Vagina (tissue), 2 donors: ENCODE data around the gene COL16A1.

Experiments
- POLR2A ChIP-seq, 2 donors: fragments of 450-650 bp; IDR thresholded peaks; one replicate each; pipeline ENCODE4 v1.6.1; 2017; ENCODE audit warnings: antibody characterized with exemption in 2 of 2, mild to moderate bottlenecking in 2 of 2, moderate library complexity in 2 of 2
- POLR2AphosphoS5 ChIP-seq, 2 donors: sonication (generic); formaldehyde crosslinking; IDR thresholded peaks; one replicate each; pipeline ENCODE4 v1.9.0; 2017; ENCODE audit warnings: antibody characterized with exemption in 2 of 2, mild to moderate bottlenecking in 2 of 2, low read depth in 1 of 2; ENCODE audit not compliant: insufficient read depth in 1 of 2
- TF ChIP-seq, protein P1 (sequence below), 3 experiments: fragments of 450-650 bp in 2 of 3; fragments of 200-600 bp in 1 of 3; sonication (generic) in 1 of 3; IDR thresholded peaks; one replicate each; pipeline ENCODE4 v1.5.1; 2017 to 2019; ENCODE audit warnings: antibody characterized with exemption in 3 of 3, mild to moderate bottlenecking in 2 of 3, moderate library complexity in 2 of 3

DNA sequence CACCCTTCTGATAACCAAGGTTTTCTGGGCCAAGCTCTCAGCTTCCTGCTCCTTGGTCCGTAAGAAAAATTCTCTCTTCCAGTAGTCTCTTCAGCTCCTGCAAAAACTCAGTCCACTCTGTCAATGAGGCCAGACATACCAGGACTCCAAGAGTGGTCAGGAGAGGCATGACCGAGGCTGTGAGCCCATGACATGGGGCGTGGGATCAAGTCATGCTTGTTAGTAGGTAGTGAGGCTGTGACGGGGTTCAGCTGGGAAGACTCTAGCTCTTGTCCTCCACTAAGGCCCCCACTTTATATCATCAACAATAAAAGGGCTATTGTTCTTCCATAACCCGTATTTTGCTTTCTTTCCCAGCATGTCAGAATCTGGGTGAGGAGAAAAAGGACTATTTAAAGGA lies 96.5 kb downstream of the COL16A1 start:
- TF ChIP-seq, protein P1, sequence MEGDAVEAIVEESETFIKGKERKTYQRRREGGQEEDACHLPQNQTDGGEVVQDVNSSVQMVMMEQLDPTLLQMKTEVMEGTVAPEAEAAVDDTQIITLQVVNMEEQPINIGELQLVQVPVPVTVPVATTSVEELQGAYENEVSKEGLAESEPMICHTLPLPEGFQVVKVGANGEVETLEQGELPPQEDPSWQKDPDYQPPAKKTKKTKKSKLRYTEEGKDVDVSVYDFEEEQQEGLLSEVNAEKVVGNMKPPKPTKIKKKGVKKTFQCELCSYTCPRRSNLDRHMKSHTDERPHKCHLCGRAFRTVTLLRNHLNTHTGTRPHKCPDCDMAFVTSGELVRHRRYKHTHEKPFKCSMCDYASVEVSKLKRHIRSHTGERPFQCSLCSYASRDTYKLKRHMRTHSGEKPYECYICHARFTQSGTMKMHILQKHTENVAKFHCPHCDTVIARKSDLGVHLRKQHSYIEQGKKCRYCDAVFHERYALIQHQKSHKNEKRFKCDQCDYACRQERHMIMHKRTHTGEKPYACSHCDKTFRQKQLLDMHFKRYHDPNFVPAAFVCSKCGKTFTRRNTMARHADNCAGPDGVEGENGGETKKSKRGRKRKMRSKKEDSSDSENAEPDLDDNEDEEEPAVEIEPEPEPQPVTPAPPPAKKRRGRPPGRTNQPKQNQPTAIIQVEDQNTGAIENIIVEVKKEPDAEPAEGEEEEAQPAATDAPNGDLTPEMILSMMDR (IDR thresholded peaks at IDR 0.05), result no peak
- TF ChIP-seq POLR2A (IDR thresholded peaks at IDR 0.05) (no peak), POLR2AphosphoS5 (IDR thresholded peaks at IDR 0.05; ENCODE audit: insufficient read depth in 1 of 2, low read depth in 1 of 2) (no peak)
